ENCODE measurements around the gene GRID1. TPM values are rescaled to one million over a fixed set of nuclear protein-coding genes. Genes with fewer than 3 reads are reported as not detected.

Gene GRID1
- total and polyA plus RNA-seq, 7 experiments from 2014 or later, result not detected

DNA sequence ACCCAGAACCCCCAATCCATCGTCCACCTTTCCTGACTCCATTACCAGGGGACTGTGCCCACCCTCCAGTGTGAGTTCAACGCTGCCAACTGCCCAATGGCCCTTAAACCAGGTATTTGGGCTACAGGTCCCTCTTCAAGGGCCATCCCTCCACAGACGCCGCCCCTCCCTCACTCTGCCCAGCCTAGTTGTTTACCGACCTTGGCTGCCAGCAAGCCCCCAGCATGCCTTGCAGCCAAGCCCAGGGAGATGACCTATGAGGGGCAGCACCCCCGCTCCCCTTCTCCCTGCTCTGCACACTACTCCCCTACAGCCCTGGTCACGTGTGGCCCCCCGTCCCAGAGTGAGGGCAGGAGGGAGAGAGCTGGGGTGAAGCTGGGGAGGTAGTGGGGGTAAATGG lies 147.3 kb downstream of the GRID1 start:
- H3K27me3 Mint-ChIP-seq, result peaks cover 0 to 12% (median 0%) of the 10 kb centered on the region in 5 donors
- no peaks in the 10 kb centered on the region for H3K4me1 Mint-ChIP-seq
- POLR2A ChIA-PET, result no interaction called here
- no peaks in the 10 kb centered on the region for H3K9me3 ChIP-seq (ENCODE audit: control insufficient read depth in 2 of 3, low read length in 3 of 3)
- H3K4me3 ChIP-seq (ENCODE audit: low read length), result no peak overlapping the region
- no peaks in the 10 kb centered on the region for H3K36me3 ChIP-seq (ENCODE audit: control insufficient read depth in 2 of 3, insufficient read depth in 3 of 3, low read length in 3 of 3)
- H3K27me3 ChIP-seq (ENCODE audit: control insufficient read depth in 2 of 2, insufficient read depth in 2 of 2, low read length in 2 of 2), result no peaks in the 10 kb centered on the region
- H3K27ac Mint-ChIP-seq, result no peak overlapping the region
- CTCF ChIA-PET, result no interaction called here
- H3K4me3 Mint-ChIP-seq, result no peak overlapping the region
- no peaks in the 10 kb centered on the region for H3K9me3 Mint-ChIP-seq
- H3K36me3 Mint-ChIP-seq, result no peaks in the 10 kb centered on the region
- ATAC-seq (no peak), DNase-seq (no peak)
- no peaks in the 10 kb centered on the region for H3K4me1 ChIP-seq (ENCODE audit: control insufficient read depth in 2 of 2, insufficient read depth in 2 of 2, low read length in 2 of 2)
- no peak overlapping the region for H3K27ac ChIP-seq (ENCODE audit: low read depth, low read length)
- intact Hi-C loops (cut with micrococcal nuclease), result no loop called here

DNA sequence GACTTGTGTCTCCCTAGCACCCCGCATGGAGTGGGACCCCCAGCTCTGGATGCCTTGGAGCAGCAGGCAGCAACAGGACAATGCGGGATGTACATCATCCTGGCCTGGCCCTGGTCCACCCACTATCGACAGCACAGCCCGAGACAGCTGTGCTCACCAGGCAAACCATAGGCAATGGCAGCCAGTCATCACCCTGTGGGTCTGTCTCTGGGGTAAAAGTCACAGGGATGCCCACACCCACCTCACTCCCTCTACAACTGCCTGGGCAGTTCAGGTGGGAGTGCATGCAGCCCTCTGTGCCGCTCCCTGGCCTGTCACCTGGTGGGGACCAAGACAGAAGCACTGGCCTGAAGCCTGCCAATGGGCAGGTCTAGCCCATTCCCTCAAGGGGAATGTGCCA lies 147.8 kb downstream of the GRID1 start:
- Mint-ChIP-seq H3K9me3 (no peaks in the 10 kb centered on the region), H3K4me3 (no peak overlapping the region), H3K4me1 (no peaks in the 10 kb centered on the region), H3K27me3 (peaks cover 0 to 15% (median 0%) of the 10 kb centered on the region in 5 donors), H3K27ac (no peak overlapping the region), H3K36me3 (no peaks in the 10 kb centered on the region)
- H3K27ac ChIP-seq (ENCODE audit: low read depth, low read length), result no peak overlapping the region
- H3K27me3 ChIP-seq (ENCODE audit: control insufficient read depth in 2 of 2, insufficient read depth in 2 of 2, low read length in 2 of 2), result no peaks in the 10 kb centered on the region
- no peak overlapping the region for H3K4me3 ChIP-seq (ENCODE audit: low read length)
- DNase-seq (no peak), ATAC-seq (no peak)
- intact Hi-C loops (cut with micrococcal nuclease), result no loop called here
- CTCF ChIA-PET, result no interaction called here
- POLR2A ChIA-PET, result no interaction called here
- no peaks in the 10 kb centered on the region for H3K9me3 ChIP-seq (ENCODE audit: control insufficient read depth in 2 of 3, low read length in 3 of 3)
- no peaks in the 10 kb centered on the region for H3K36me3 ChIP-seq (ENCODE audit: control insufficient read depth in 2 of 3, insufficient read depth in 3 of 3, low read length in 3 of 3)
- H3K4me1 ChIP-seq (ENCODE audit: control insufficient read depth in 2 of 2, insufficient read depth in 2 of 2, low read length in 2 of 2), result no peaks in the 10 kb centered on the region

DNA sequence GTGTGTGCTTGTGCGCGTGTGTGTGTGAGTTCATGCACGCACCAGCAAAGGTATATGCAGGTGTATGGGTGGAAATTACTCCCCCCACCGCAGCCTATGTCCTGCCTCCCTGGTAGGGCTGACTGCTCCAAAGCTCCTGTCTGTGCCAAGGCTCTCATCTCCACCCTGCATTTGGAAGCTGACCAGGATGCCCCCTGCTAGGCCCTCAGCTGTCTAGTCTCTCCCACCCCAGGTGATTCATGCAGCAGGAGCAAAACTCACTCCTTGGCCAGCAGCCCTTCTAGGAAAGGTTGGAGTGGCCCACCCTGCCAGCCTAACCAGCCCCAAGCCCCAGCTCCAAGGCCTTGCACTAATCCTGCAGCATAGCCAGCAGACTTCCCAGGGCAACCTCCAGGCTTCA lies 148.4 kb downstream of the GRID1 start:
- H3K27me3 ChIP-seq (ENCODE audit: control insufficient read depth in 2 of 2, insufficient read depth in 2 of 2, low read length in 2 of 2), result no peaks in the 10 kb centered on the region
- POLR2A ChIA-PET, result no interaction called here
- no peak for ATAC-seq

DNA sequence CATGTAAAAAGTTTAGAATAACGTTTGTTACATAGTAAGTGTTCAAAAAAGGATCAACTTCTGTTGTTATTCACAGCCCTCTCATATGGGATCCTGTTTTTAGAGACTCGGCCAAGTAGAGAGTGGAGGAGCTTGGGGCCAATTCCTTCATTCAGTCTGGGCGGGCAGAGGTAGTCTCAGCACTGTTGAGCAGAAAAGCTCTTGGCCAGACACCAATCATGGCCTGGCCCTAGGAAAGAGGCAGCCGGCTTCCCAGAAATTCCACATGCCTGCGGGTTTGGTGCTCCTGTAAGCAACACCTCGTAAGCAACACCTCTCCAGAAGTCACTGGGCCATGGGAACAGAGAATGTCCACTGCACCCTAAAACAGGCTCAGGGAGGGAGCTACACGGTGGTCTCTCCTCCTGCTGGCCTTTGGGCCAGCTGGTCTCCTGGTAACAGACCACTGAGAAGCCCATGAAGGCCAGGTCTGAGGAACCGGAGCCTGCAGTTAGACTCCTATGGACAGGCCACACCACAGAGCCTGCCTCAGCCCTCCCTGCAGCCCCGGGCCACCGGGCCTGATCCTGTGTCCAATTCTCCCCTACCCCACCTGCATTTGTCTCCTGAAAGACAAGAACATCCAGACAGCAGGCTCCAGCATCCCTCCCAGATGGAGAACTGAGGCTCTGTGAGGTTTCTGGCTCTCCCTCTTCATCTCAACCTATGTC lies 149.1 kb downstream of the GRID1 start:
- Histone ChIP-seq H3K36me3 (ENCODE audit: control insufficient read depth in 2 of 3, insufficient read depth in 3 of 3, low read length in 3 of 3) (no peaks in the 10 kb centered on the region), H3K27ac (ENCODE audit: low read depth, low read length) (no peak overlapping the region), H3K4me1 (ENCODE audit: control insufficient read depth in 2 of 2, insufficient read depth in 2 of 2, low read length in 2 of 2) (no peaks in the 10 kb centered on the region), H3K27me3 (ENCODE audit: control insufficient read depth in 2 of 2, insufficient read depth in 2 of 2, low read length in 2 of 2) (no peaks in the 10 kb centered on the region), H3K4me3 (ENCODE audit: low read length) (no peak overlapping the region), H3K9me3 (ENCODE audit: control insufficient read depth in 2 of 3, low read length in 3 of 3) (no peaks in the 10 kb centered on the region)
- DNase-seq (no peak), ATAC-seq (no peak)
- Mint-ChIP-seq H3K4me1 (no peaks in the 10 kb centered on the region), H3K27me3 (peaks cover 0 to 17% (median 0%) of the 10 kb centered on the region in 5 donors), H3K36me3 (no peaks in the 10 kb centered on the region), H3K4me3 (no peak overlapping the region), H3K27ac (no peak overlapping the region), H3K9me3 (no peaks in the 10 kb centered on the region)
- CTCF ChIA-PET, result no interaction called here
- POLR2A ChIA-PET, result no interaction called here
- intact Hi-C loops (cut with micrococcal nuclease), result no loop called here

More for the DNA sequence above, 148.4 kb downstream of the GRID1 start:
- no peaks in the 10 kb centered on the region for H3K4me1 Mint-ChIP-seq
- H3K9me3 Mint-ChIP-seq, result no peaks in the 10 kb centered on the region
- H3K27ac Mint-ChIP-seq, result no peak overlapping the region
- H3K4me3 Mint-ChIP-seq, result no peak overlapping the region
- Histone ChIP-seq H3K9me3 (ENCODE audit: control insufficient read depth in 2 of 3, low read length in 3 of 3) (no peaks in the 10 kb centered on the region), H3K36me3 (ENCODE audit: control insufficient read depth in 2 of 3, insufficient read depth in 3 of 3, low read length in 3 of 3) (no peaks in the 10 kb centered on the region), H3K27ac (ENCODE audit: low read depth, low read length) (no peak overlapping the region), H3K4me1 (ENCODE audit: control insufficient read depth in 2 of 2, insufficient read depth in 2 of 2, low read length in 2 of 2) (no peaks in the 10 kb centered on the region), H3K4me3 (ENCODE audit: low read length) (no peak overlapping the region)
- H3K27me3 Mint-ChIP-seq, result peaks cover 0 to 17% (median 0%) of the 10 kb centered on the region in 5 donors
- intact Hi-C loops (cut with micrococcal nuclease), result no loop called here
- CTCF ChIA-PET, result no interaction called here
- no peak for DNase-seq
- no peaks in the 10 kb centered on the region for H3K36me3 Mint-ChIP-seq

DNA sequence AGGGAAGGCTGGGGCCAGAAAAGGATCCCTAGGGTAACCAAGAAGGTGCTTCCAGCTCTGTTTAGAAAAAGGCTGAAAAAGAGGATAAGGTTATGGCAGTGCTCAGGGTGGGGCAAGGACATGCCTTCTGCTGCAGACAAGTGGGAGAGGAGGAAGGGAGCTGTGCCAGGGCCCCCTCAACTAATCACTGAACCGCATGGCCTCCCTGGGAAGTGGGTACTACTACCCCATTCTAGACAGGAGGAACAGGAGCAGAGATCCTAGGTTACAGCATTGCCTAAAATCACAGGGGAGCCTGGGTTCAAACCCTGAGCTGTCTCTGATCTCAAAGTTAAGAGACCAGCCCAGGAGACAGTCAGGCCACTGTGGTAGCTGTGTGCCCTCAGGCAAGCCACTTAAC lies 149.7 kb downstream of the GRID1 start:
- POLR2A ChIA-PET, result no interaction called here
- no peaks in the 10 kb centered on the region for H3K9me3 Mint-ChIP-seq
- peaks cover 0 to 17% (median 0%) of the 10 kb centered on the region in 5 donors for H3K27me3 Mint-ChIP-seq
- intact Hi-C loops (cut with micrococcal nuclease), result no loop called here
- H3K27ac ChIP-seq (ENCODE audit: low read depth, low read length), result no peak overlapping the region
- H3K4me3 Mint-ChIP-seq, result no peak overlapping the region
- no peaks in the 10 kb centered on the region for H3K27me3 ChIP-seq (ENCODE audit: control insufficient read depth in 2 of 2, insufficient read depth in 2 of 2, low read length in 2 of 2)
- H3K27ac Mint-ChIP-seq, result no peak overlapping the region
- DNase-seq (no peak), ATAC-seq (no peak)
- no peak overlapping the region for H3K4me3 ChIP-seq (ENCODE audit: low read length)
- no peaks in the 10 kb centered on the region for H3K9me3 ChIP-seq (ENCODE audit: control insufficient read depth in 2 of 3, low read length in 3 of 3)
- H3K4me1 ChIP-seq (ENCODE audit: control insufficient read depth in 2 of 2, insufficient read depth in 2 of 2, low read length in 2 of 2), result no peaks in the 10 kb centered on the region
- CTCF ChIA-PET, result no interaction called here
- no peaks in the 10 kb centered on the region for H3K36me3 ChIP-seq (ENCODE audit: control insufficient read depth in 2 of 3, insufficient read depth in 3 of 3, low read length in 3 of 3)
- no peaks in the 10 kb centered on the region for H3K4me1 Mint-ChIP-seq
- H3K36me3 Mint-ChIP-seq, result no peaks in the 10 kb centered on the region

DNA sequence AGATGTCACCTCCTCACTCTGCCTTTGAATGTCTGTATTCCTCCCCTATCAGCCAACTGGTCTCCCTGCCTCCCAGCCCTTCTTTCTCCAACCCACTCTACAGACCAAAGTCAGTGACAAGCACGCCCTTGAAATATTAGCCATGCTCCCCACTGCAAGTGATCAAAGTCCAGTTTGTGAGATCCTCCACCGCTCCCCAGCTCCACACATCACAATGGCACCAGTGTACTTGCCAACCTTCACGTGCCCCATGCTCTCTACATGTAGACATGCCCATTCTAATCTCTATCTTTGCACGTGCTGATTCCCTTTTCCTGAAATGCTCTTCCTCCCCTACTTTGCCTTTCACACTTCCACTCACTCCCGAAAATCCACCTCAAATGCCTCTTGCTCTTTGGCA lies 150.9 kb downstream of the GRID1 start:
- Histone ChIP-seq H3K27me3 (ENCODE audit: control insufficient read depth in 2 of 2, insufficient read depth in 2 of 2, low read length in 2 of 2) (no peaks in the 10 kb centered on the region), H3K36me3 (ENCODE audit: control insufficient read depth in 2 of 3, insufficient read depth in 3 of 3, low read length in 3 of 3) (no peaks in the 10 kb centered on the region), H3K9me3 (ENCODE audit: control insufficient read depth in 2 of 3, low read length in 3 of 3) (no peaks in the 10 kb centered on the region), H3K4me3 (ENCODE audit: low read length) (no peak overlapping the region), H3K27ac (ENCODE audit: low read depth, low read length) (no peak overlapping the region), H3K4me1 (ENCODE audit: control insufficient read depth in 2 of 2, insufficient read depth in 2 of 2, low read length in 2 of 2) (no peaks in the 10 kb centered on the region)
- no peaks in the 10 kb centered on the region for H3K4me1 Mint-ChIP-seq
- H3K27ac Mint-ChIP-seq, result no peak overlapping the region
- H3K4me3 Mint-ChIP-seq, result no peak overlapping the region
- no peaks in the 10 kb centered on the region for H3K9me3 Mint-ChIP-seq
- POLR2A ChIA-PET, result no interaction called here
- H3K36me3 Mint-ChIP-seq, result no peaks in the 10 kb centered on the region
- H3K27me3 Mint-ChIP-seq, result peaks cover 0 to 13% (median 0%) of the 10 kb centered on the region in 5 donors
- intact Hi-C loops (cut with micrococcal nuclease), result no loop called here
- CTCF ChIA-PET, result no interaction called here
- ATAC-seq (no peak), DNase-seq (no peak)

DNA sequence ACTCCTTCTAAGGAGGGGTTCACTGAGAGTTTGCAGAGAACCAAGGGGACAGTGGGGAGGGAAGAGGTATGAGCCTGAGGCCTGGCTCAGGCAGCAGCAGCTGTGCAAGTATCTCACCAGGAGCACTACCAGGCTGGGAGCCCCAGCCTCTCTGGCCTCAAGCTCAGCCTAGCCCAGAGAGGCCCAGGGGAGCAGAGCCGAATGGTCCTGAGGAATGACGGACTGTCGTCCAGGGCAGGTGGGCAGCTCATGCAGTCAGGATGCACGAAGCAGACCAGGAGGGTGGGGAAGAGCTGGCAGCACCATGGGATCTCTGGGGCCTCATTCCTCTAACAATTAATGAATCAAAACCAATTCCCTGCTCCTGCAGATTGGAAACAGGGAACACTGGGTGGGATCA lies 151.5 kb downstream of the GRID1 start:
- Mint-ChIP-seq H3K36me3 (no peaks in the 10 kb centered on the region), H3K27me3 (peaks cover 0 to 14% (median 0%) of the 10 kb centered on the region in 5 donors), H3K27ac (no peak overlapping the region), H3K9me3 (no peaks in the 10 kb centered on the region), H3K4me3 (no peak overlapping the region), H3K4me1 (no peaks in the 10 kb centered on the region)
- H3K36me3 ChIP-seq (ENCODE audit: control insufficient read depth in 2 of 3, insufficient read depth in 3 of 3, low read length in 3 of 3), result no peaks in the 10 kb centered on the region
- intact Hi-C loops (cut with micrococcal nuclease), result no loop called here
- H3K9me3 ChIP-seq (ENCODE audit: control insufficient read depth in 2 of 3, low read length in 3 of 3), result no peaks in the 10 kb centered on the region
- DNase-seq (no peak), ATAC-seq (no peak)
- no peak overlapping the region for H3K4me3 ChIP-seq (ENCODE audit: low read length)
- CTCF ChIA-PET, result no interaction called here
- H3K27me3 ChIP-seq (ENCODE audit: control insufficient read depth in 2 of 2, insufficient read depth in 2 of 2, low read length in 2 of 2), result no peaks in the 10 kb centered on the region
- no peaks in the 10 kb centered on the region for H3K4me1 ChIP-seq (ENCODE audit: control insufficient read depth in 2 of 2, insufficient read depth in 2 of 2, low read length in 2 of 2)
- H3K27ac ChIP-seq (ENCODE audit: low read depth, low read length), result no peak overlapping the region
- POLR2A ChIA-PET, result no interaction called here
